GM18868 (cell line): ENCODE measurements around the gene TNRC18.
A peak's percentile ranks its signal among the peaks of the same experiment; 100 is the strongest.

Experiments
- ATAC-seq: cut with Tn5 transposase; IDR thresholded peaks from one replicate; pipeline ENCODE4 v1.9.1; 2021; ENCODE audit warnings: mild to moderate bottlenecking, moderate library complexity; ENCODE audit not compliant: unreplicated experiment

Gene TNRC18

DNA sequence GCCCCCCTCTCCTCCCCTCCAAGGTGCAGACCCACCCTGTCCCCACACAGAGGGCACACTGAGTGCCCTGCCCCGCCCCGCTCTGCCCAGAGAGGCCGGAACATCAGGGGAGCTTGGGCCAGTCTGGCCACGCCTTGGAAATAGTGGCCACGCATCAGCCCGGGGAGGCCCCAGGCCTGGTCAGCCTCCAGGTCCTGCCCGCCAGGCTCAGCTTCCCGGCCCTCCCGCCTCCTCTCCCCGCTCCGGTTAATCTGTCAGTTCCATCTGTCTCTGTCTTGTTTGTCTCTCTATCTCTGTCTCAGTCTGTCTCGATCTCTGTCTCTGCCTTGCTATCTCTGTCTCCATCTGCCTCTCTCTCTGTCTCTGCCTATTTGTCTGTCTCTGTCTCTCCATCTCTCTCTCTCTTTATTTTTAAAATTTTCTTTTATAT, 28.9 kb upstream of the TNRC18 start:
- ATAC-seq, result no peak

DNA sequence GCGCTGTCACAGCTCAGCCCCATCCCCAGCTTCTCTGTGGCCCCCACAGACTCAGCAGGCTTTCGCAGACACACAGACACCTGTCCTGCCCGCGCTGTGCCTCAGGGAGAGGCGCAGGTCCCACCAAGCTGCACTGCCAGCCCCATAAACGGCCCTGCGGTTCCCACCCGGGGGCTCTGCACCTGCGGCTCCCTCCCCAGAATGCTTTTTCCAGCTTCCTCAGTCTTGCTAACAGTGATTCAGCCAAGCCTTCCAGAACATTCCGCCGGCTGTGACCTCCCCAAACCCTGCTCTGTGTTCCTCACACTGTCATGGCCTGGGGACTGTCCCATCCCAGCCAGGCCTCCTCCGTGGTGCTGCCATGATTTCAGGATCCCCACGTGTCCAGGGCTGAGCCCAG, 27.8 kb upstream of the TNRC18 start:
- no peak for ATAC-seq

DNA sequence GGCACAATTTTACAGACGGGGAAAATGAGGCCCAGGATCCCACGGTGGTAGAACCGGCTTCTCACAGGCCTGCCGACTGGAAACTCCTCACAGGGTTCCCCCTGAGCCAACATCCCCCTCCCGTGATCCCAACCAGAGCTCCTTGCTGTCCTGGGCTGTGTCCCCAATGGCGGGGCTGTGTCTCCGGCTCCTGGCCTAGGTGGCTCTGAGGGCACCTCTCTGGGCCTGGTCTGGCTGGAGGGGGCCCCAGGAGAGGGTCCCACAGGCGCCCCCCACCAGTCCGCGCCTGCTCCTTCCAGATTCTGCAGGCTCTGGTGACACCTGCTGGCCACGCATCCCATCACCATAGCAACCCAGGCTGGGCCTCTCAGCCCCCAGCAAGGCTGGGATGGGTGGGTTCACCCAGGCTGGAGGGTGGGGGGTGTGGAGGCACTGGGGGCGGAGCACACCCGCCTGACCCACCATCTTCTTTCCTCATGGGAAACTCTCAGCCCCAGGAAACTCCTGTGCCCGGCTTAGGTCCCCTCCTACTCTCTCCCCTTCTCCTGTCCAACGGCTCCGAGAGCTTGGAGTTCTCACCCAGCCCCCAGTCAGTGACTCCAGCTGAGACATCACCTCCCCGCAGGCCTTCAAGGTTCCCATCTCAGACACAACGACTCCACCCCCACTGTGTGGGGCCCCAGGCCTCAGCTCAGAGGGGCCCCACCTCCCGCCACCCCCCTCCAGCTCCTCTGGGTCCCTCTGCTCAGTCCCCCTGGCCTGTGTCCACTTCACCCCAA, 27.1 kb upstream of the TNRC18 start:
- peak; percentile 47 for ATAC-seq

DNA sequence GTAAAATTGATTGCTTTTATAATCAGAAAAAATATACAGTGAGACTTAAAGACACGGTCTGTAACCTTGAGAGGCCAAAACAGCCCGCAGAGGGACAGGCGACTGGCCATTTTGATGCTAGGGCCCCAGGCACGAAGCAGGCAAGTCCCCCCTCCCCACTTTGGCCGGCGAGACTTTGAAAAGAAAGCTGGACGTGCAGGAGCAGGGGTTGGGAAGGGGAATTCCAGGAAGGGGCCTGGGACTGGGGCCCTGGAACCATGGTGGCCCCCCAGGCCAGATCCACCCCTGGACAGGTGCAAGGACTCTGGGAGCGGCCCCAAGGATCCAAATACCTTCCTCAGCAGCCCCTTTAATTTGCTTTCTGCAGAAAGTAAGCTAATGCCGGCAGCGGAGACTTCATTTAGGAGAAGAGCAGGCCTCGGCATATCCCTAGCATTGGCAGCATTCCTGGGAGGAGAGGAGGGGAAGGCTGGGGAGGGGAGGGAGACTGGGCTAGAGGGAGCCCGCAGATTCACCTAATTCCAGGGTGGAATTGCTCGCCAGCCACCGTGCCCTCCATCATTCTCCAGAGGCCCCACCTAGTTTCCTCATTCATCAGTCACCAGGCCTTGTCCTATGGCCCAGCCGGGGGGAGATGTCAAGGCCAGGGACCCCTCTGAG, 24.9 kb upstream of the TNRC18 start:
- no peak for ATAC-seq

GRCh38 chr7:5445981-5446594, 22.5 kb upstream of the TNRC18 start:
- no peak for ATAC-seq

- ATAC-seq, result no peak
Observed at GRCh38 chr7:5443678-5444077, 20.0 kb upstream of the TNRC18 start.

DNA sequence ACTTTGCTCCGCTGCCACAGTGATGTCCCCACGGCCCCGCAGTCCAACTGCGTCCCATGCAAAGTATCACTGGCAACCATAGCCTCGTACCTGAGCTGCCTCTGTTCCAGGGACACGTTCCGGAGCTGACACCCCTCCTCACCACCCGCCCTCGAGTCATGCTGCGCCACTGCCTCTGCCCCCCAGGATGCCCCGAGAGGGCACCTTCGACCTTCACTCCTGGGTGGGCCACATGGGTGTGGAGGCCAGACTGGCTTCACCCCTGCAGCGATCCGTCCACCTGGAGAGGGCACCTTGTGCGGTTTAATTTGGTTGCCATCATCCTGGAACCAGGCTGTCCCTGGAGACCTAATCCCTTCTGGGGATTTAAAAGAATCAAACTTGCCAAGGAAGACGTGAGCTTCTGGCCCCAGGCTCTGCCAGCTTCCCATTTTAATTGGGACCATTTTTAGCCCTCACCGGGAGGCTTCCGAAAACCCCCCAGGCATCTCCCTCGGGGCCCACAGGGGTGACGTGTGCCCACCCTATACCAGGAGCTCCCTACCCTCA, 19.2 kb upstream of the TNRC18 start:
- ATAC-seq, result no peak

- no peak for ATAC-seq
Observed at GRCh38 chr7:5441840-5442503, 18.3 kb upstream of the TNRC18 start.

- ATAC-seq, result no peak
Observed at GRCh38 chr7:5439572-5440496, 16.2 kb upstream of the TNRC18 start.

DNA sequence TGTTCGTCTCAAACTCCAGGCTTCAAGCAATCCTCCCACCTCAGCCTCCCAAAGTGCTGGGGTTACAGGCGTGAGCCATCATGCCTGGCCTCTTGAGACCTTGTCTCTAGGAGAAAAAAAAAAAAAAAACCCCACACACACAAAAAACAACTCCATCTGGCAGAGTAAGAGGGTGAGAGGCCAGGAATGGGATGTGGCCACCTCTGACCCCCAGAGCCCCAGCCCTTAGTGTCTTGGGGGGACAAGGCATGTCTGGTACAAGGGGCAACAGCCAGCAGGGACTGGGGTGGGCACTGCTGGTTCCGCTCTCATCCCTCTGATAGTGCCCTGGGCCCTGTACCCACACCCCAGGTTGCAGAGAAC, 15.6 kb upstream of the TNRC18 start:
- no peak for ATAC-seq

GRCh38 chr7:5437987-5438386, 14.4 kb upstream of the TNRC18 start:
- no peak for ATAC-seq

GRCh38 chr7:5437348-5437892, 13.8 kb upstream of the TNRC18 start:
- no peak for ATAC-seq

DNA sequence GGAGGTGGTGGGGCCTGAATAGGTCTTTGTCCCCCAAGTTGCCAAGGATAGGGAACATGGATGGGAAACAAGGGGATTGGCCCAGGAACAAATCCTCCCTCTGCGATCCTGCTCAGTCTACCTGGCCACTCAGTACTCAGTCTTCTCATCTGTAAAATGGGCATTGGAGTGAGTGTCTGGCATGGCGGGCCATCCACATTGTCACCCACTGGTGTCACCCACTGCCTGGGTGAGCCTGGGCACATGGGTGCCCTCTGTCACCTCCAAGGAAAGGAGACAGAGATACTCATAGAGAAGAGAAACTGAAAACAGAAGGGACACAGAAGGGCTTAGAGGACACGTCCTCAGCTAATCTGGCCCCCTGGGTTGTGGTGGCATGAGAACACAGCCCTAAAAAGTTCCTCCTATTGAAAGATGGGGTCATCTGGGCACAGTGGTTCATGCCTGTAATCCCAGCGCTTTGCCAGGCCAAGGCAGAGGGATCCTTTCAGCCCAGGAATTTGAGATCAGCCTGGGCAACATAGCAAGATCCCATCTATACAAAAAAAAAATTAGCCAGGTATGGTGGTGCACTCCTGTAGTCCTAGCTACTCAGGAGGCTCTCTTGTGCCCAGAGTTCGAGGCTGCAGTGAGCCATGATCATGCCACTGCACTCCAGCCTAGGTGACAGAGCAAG, 12.5 kb upstream of the TNRC18 start:
- ATAC-seq, result peak; percentile 8

DNA sequence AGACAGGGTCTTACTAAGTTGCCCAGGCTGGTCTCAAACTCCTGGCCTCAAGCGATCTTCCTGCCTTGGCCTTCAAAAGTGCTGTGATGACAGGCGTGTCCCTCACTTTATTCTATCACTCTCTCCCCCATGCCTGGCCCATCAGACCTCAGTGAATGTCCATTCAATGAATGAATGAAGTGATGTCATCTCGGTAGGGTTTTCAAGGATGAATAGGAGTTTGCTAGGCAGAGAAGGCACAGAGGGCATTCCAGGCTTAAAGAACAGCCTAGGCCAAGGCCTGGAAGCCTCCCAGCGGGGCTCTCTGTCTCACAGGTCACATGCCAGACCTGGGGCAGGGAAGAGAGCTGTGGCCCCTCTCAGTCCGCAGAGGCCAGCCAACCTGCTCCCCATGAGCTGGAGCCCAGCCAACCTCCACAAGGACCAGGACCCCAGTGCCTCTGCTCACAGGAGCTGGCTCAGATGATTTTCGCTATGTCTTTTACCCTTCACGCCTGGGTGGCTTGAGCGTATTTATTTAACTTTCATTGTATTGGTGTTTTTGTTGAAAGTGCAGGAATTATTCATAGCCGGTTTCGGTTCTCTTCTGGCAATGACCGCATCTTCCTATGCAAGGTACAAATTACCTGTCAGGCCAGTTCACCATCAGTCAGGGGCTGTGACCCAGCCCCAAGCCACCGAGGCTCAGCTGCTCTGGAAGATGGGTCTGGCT, 11.8 kb upstream of the TNRC18 start:
- peak; percentile 84 for ATAC-seq

GRCh38 chr7:5433181-5433580, 9.5 kb upstream of the TNRC18 start:
- ATAC-seq, result no peak

DNA sequence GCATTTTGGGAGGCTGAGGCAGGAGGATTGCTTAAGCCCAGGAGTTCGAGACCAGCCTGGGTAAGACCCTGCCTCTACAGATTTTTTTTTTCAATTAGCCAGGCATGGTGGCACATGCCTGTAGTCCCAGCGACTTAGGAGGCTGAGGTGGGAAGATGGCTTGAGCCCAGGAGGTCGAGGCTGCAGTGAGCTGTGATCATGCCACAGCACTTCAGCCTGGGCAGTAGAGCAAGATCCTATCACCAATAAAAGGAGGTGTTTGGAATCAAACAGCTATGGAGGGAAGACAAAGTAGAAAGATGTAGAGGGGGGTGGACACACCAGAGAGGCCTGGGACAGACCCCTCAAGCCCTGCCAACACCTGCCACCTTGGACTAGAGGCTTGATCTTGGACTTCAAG, 9.1 kb upstream of the TNRC18 start:
- ATAC-seq, result no peak

GRCh38 chr7:5431560-5432015, 8.0 kb upstream of the TNRC18 start:
- no peak for ATAC-seq

GRCh38 chr7:5430612-5430947, 6.9 kb upstream of the TNRC18 start:
- ATAC-seq, result no peak
